Measurements from ENCODE around the gene MMAA. TPM values are rescaled to one million over a fixed set of nuclear protein-coding genes. Genes with fewer than 3 reads are reported as not detected.

The MMAA gene
- total and polyA plus RNA-seq, 9 of the 15 experiments (the other 6 are each of a cell fraction or from before 2014, with no cell fraction given) = 0.86 to 2.3 (median 1.4) TPM

GRCh38 chr4:145618932-145619638, at the start of gene MMAA (continued):
- TF ChIP-seq ZNF699 (CRISPR knock-in tag; IDR thresholded peaks at IDR 0.05; ENCODE audit: insufficient replicate concordance) (no peak), ZEB2 (IDR thresholded peaks at IDR 0.05) (0 out of 2 replicates have a peak, but pooled peaks have one; percentile 14), NR3C1 (CRISPR knock-in tag; IDR thresholded peaks at IDR 0.05) (peak; percentile 83), FOSL1 (tag; conservative IDR thresholded peaks at IDR 0.05) (no peak), ZNF444 (CRISPR knock-in tag; IDR thresholded peaks at IDR 0.05) (no peak), NCOR1 (IDR thresholded peaks at IDR 0.05) (peak; percentile 59), SUPT5H (IDR thresholded peaks at IDR 0.05) (peak; percentile 96), CREB3 (tag; conservative IDR thresholded peaks at IDR 0.05; ENCODE audit: low read depth) (0 out of 2 replicates have a peak, but pooled peaks have one; percentile 34), ZNF518B (CRISPR knock-in tag; IDR thresholded peaks at IDR 0.05) (no peak), ZFX (CRISPR knock-in tag; IDR thresholded peaks at IDR 0.05) (peak; percentile 97), CREM (IDR thresholded peaks at IDR 0.05; ENCODE audit: low read depth) (peak; percentile 74), ZNF239 (CRISPR knock-in tag; IDR thresholded peaks at IDR 0.05) (no peak), ZFP1 (CRISPR knock-in tag; IDR thresholded peaks at IDR 0.05) (no peak), NFXL1 (CRISPR knock-in tag; IDR thresholded peaks at IDR 0.05) (no peak), ESRRA (IDR thresholded peaks at IDR 0.05; ENCODE audit: borderline replicate concordance, low read depth) (peak; percentile 61), CHAMP1 (IDR thresholded peaks at IDR 0.05) (peak; percentile 46; the same call in 1 of the 2 replicates), HDAC1 (IDR thresholded peaks at IDR 0.05) (peak in 1 of 2 experiments; percentile 93; a peak in 2 of 4 replicates), NCOA2 (IDR thresholded peaks at IDR 0.05; ENCODE audit: partially characterized antibody in 2 of 2) (no peak), TCF3 (CRISPR knock-in tag; IDR thresholded peaks at IDR 0.05) (peak; percentile 26; the same call in 1 of the 2 replicates)
- TF ChIP-seq, protein P1, sequence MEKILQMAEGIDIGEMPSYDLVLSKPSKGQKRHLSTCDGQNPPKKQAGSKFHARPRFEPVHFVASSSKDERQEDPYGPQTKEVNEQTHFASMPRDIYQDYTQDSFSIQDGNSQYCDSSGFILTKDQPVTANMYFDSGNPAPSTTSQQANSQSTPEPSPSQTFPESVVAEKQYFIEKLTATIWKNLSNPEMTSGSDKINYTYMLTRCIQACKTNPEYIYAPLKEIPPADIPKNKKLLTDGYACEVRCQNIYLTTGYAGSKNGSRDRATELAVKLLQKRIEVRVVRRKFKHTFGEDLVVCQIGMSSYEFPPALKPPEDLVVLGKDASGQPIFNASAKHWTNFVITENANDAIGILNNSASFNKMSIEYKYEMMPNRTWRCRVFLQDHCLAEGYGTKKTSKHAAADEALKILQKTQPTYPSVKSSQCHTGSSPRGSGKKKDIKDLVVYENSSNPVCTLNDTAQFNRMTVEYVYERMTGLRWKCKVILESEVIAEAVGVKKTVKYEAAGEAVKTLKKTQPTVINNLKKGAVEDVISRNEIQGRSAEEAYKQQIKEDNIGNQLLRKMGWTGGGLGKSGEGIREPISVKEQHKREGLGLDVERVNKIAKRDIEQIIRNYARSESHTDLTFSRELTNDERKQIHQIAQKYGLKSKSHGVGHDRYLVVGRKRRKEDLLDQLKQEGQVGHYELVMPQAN (IDR thresholded peaks at IDR 0.05; ENCODE audit: borderline replicate concordance) = peak; percentile 53; the same call in 1 of the 2 replicates
